ENCODE measurements around the gene KNG1.
"Not testable (repeated sequence)": the region's sequence is repeated elsewhere in the genome, so short reads cannot be mapped to it uniquely, and the experiment has no call there.

DNA sequence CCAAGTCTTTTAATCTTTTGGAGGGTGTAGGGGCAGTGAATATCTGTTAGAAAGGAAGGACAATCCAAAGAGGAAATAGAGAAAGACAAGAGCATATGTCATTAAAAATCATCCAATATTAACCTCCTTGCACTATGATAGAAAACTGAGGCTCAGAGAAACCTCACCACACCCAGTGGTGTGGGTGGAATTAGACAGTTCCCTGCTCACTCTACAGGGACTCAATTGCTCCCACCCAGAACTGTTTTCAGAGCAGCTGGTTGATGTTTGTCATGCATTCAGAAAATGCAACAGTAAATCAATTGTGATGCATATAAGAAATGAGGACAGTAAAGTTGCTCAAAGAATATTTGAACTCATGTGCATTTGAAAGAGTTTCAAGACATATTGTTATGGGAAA, 14.7 kb upstream of the KNG1 start:
- TF ChIP-seq, protein P1, sequence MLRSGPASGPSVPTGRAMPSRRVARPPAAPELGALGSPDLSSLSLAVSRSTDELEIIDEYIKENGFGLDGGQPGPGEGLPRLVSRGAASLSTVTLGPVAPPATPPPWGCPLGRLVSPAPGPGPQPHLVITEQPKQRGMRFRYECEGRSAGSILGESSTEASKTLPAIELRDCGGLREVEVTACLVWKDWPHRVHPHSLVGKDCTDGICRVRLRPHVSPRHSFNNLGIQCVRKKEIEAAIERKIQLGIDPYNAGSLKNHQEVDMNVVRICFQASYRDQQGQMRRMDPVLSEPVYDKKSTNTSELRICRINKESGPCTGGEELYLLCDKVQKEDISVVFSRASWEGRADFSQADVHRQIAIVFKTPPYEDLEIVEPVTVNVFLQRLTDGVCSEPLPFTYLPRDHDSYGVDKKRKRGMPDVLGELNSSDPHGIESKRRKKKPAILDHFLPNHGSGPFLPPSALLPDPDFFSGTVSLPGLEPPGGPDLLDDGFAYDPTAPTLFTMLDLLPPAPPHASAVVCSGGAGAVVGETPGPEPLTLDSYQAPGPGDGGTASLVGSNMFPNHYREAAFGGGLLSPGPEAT (IDR thresholded peaks at IDR 0.05; ENCODE audit: low read depth) = not testable (repeated sequence)
- not testable (repeated sequence) for TF ChIP-seq ATF7 (IDR thresholded peaks at IDR 0.05; ENCODE audit: low read depth); ZBED1 (IDR thresholded peaks at IDR 0.05; ENCODE audit: borderline replicate concordance); ZSCAN29 (IDR thresholded peaks at IDR 0.05); RFX5 (IDR thresholded peaks at IDR 0.05; ENCODE audit: low read depth, low read length); SREBF1 (IDR thresholded peaks at IDR 0.05; ENCODE audit: low read length); RELA (IDR thresholded peaks at IDR 0.05; ENCODE audit: borderline replicate concordance, partially characterized antibody); POLR2A (IDR thresholded peaks at IDR 0.05; ENCODE audit: low read depth, low read length)
- TF ChIP-seq, protein P2, sequence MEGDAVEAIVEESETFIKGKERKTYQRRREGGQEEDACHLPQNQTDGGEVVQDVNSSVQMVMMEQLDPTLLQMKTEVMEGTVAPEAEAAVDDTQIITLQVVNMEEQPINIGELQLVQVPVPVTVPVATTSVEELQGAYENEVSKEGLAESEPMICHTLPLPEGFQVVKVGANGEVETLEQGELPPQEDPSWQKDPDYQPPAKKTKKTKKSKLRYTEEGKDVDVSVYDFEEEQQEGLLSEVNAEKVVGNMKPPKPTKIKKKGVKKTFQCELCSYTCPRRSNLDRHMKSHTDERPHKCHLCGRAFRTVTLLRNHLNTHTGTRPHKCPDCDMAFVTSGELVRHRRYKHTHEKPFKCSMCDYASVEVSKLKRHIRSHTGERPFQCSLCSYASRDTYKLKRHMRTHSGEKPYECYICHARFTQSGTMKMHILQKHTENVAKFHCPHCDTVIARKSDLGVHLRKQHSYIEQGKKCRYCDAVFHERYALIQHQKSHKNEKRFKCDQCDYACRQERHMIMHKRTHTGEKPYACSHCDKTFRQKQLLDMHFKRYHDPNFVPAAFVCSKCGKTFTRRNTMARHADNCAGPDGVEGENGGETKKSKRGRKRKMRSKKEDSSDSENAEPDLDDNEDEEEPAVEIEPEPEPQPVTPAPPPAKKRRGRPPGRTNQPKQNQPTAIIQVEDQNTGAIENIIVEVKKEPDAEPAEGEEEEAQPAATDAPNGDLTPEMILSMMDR (IDR thresholded peaks at IDR 0.05 in 2 of 3, conservative IDR thresholded peaks at IDR 0.05 in 1 of 3; ENCODE audit: control insufficient read depth in 2 of 3, extremely low read depth in 1 of 3, insufficient read depth in 1 of 3, low read depth in 3 of 3, low read length in 3 of 3) = not testable (repeated sequence)
- TF ChIP-seq, protein P3, sequence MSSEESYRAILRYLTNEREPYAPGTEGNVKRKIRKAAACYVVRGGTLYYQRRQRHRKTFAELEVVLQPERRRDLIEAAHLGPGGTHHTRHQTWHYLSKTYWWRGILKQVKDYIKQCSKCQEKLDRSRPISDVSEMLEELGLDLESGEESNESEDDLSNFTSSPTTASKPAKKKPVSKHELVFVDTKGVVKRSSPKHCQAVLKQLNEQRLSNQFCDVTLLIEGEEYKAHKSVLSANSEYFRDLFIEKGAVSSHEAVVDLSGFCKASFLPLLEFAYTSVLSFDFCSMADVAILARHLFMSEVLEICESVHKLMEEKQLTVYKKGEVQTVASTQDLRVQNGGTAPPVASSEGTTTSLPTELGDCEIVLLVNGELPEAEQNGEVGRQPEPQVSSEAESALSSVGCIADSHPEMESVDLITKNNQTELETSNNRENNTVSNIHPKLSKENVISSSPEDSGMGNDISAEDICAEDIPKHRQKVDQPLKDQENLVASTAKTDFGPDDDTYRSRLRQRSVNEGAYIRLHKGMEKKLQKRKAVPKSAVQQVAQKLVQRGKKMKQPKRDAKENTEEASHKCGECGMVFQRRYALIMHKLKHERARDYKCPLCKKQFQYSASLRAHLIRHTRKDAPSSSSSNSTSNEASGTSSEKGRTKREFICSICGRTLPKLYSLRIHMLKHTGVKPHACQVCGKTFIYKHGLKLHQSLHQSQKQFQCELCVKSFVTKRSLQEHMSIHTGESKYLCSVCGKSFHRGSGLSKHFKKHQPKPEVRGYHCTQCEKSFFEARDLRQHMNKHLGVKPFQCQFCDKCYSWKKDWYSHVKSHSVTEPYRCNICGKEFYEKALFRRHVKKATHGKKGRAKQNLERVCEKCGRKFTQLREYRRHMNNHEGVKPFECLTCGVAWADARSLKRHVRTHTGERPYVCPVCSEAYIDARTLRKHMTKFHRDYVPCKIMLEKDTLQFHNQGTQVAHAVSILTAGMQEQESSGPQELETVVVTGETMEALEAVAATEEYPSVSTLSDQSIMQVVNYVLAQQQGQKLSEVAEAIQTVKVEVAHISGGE (CRISPR knock-in tag; IDR thresholded peaks at IDR 0.05) = not testable (repeated sequence)
- TF ChIP-seq, protein P4, sequence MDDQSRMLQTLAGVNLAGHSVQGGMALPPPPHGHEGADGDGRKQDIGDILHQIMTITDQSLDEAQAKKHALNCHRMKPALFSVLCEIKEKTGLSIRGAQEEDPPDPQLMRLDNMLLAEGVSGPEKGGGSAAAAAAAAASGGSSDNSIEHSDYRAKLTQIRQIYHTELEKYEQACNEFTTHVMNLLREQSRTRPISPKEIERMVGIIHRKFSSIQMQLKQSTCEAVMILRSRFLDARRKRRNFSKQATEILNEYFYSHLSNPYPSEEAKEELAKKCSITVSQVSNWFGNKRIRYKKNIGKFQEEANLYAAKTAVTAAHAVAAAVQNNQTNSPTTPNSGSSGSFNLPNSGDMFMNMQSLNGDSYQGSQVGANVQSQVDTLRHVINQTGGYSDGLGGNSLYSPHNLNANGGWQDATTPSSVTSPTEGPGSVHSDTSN (IDR thresholded peaks at IDR 0.05; ENCODE audit: insufficient replicate concordance, low read depth, low read length) = not testable (repeated sequence)
- TF ChIP-seq, protein P5, sequence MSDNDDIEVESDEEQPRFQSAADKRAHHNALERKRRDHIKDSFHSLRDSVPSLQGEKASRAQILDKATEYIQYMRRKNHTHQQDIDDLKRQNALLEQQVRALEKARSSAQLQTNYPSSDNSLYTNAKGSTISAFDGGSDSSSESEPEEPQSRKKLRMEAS (IDR thresholded peaks at IDR 0.05; ENCODE audit: low read depth, low read length) = not testable (repeated sequence)

Data from GM12878 (cell line).